AG04450 (cell line): Measurements from ENCODE around the gene KLRC3. TPM values are rescaled to one million over a fixed set of nuclear protein-coding genes. Genes with fewer than 3 reads are reported as not detected.
"Not testable (repeated sequence)": the region's sequence is repeated elsewhere in the genome, so short reads cannot be mapped to it uniquely, and the experiment has no call there.

ENCODE experiments used
- CTCF ChIA-PET: fragments of 300-600, 350-600 bp; formaldehyde crosslinking; extraction: SDS; loops from one replicate; lab custom pipeline; 2022; ENCODE audit warnings: antibody characterized with exemption, inconsistent platforms; lab: Charles Lee
- POLR2A ChIA-PET: fragments of 350-600 bp; formaldehyde crosslinking; extraction: SDS; loops from one replicate; lab custom pipeline; 2021; ENCODE audit warnings: antibody characterized with exemption, inconsistent platforms; lab: Yijun Ruan, JAX
- DNase-seq: peaks from one replicate; pipeline ENCODE4 v3.0.0-alpha.2; 2011; ENCODE audit warnings: low read depth, low spot score
- H3K27ac ChIP-seq: one replicate; pipeline ENCODE4 v1.5.1; 2012; ENCODE audit warnings: low read depth, low read length, control low read depth
- H3K27me3 ChIP-seq: one replicate; pipeline ENCODE4 v1.6.0; 2012; ENCODE audit warnings: low read length; ENCODE audit not compliant: control insufficient read depth, insufficient read depth
- H3K4me3 ChIP-seq: 2 replicates; pipeline ENCODE4 v1.5.1; 2011; ENCODE audit warnings: mild to moderate bottlenecking, low read depth, low read length, control low read depth
- H3K9me3 ChIP-seq: 2 replicates; pipeline ENCODE4 v1.5.1; 2012; ENCODE audit warnings: low read length; ENCODE audit not compliant: control insufficient read depth, insufficient read depth
- polyA plus RNA-seq: library from polyadenylated mRNA; depleted of rRNA; stranded (reverse); fragments of >200 nt; gene quantifications from 2 replicates; pipeline ENCODE4 v1.2.3, GENCODE V29; 2011
- TF ChIP-seq, protein P1 (sequence below): IDR thresholded peaks from 2 replicates; pipeline ENCODE4 v1.5.1; 2011; ENCODE audit warnings: low read depth, low read length, control low read depth, inconsistent platforms

Gene KLRC3
- polyA plus RNA-seq, 1 experiment, result not detected

DNA sequence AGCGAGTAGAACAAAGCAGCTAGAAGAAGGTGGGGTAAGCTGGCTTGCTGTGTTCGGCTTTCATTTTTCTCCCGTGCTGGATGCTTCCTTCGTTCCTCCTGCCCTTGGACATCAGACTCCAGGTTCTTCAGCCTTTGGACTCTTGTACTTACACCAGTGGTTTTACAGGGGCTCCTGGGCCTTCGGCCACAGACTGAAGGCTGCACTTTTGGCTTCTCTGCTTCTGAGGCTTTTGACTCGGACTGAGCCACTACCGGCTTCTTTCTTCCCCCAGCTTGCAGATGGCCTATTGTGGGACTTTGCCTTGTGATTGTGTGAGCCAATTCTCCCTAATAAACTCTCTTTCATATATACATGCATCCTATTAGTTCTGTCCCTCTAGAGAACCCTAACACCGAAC, 5.5 kb upstream of the KLRC3 start:
- H3K27me3 ChIP-seq, H3K9me3 ChIP-seq, H3K4me3 ChIP-seq, CTCF ChIA-PET, POLR2A ChIA-PET, H3K27ac ChIP-seq, DNase-seq: not testable (repeated sequence)

DNA sequence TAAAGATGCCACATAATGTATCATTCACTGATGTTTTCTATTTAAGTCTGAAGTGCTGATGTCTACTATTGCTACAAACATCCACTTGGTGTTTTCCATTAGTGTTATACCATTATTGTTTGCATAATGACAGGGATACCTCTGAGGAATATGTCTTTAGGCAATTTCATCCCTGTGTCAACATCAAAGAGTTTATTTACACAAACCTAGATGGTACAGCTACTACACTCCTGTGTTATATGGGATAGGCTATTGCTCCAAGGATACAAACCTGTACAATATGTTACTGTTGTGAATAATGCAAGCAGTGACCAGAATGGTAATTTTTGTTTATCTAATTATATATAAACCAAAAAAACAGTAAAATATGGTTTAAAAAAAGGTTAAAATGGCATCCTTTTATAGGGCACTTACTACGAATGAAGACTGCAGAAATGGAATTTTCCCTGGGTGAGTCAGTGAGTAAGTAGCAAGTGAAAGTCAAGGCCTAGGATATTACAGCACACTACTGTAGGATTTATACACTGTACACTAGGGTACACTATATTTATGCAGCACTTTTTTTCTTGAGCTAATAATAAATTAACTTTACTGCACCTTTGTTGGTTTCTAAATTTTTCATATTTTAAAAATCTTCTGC, 4.0 kb upstream of the KLRC3 start:
- H3K9me3 ChIP-seq, DNase-seq, H3K27me3 ChIP-seq, H3K27ac ChIP-seq, CTCF ChIA-PET, POLR2A ChIA-PET, H3K4me3 ChIP-seq: not testable (repeated sequence)

DNA sequence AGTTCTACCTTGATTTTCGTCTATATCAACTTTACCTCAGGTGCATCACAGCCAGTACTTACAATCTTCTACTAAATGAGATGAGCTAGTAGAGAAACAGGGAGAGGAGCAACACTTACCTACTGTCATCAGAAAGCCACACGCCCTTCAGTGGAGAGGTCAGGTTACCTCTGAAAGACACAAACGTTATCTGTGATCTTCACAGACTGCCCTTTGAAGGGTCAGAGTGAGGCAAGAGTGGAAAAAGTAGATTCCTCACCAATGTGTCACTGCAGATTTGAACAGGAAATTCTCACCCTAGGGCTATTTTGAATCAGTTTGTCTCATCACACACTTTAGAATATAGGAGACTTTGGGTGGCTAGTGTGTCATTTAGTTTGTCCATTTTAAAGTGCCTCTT, 1.8 kb upstream of the KLRC3 start:
- POLR2A ChIA-PET, H3K27me3 ChIP-seq, CTCF ChIA-PET, DNase-seq, H3K9me3 ChIP-seq, H3K4me3 ChIP-seq, H3K27ac ChIP-seq: not testable (repeated sequence)

DNA sequence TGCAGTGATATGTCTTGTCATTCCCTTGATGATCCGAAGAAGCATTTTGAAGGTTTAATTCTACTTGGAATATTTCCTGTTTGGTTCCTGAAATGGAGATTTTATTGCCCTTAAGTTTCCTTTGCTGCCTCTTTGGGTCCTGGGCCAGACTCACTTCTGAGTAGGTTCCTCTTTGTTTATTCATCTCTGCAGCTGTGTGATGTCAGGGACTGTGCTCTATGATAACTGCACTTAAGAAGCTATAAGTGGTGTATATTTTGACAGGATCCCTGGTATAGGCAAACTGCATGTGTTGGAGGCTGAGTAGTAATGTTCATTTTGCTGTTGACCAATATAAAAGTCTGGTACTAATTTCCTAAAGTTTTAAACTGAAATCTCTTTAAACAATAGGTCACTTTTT, 11.0 kb downstream of the KLRC3 start, which contains the start of gene KLRC4:
KLRC4 (minus strand) TSS at position 366 of the 400 bp plus-strand sequence; CDS start at position 184, 182 bp downstream.
- ChIA-PET POLR2A (no interaction called here), CTCF (no interaction called here)
- TF ChIP-seq, protein P1, sequence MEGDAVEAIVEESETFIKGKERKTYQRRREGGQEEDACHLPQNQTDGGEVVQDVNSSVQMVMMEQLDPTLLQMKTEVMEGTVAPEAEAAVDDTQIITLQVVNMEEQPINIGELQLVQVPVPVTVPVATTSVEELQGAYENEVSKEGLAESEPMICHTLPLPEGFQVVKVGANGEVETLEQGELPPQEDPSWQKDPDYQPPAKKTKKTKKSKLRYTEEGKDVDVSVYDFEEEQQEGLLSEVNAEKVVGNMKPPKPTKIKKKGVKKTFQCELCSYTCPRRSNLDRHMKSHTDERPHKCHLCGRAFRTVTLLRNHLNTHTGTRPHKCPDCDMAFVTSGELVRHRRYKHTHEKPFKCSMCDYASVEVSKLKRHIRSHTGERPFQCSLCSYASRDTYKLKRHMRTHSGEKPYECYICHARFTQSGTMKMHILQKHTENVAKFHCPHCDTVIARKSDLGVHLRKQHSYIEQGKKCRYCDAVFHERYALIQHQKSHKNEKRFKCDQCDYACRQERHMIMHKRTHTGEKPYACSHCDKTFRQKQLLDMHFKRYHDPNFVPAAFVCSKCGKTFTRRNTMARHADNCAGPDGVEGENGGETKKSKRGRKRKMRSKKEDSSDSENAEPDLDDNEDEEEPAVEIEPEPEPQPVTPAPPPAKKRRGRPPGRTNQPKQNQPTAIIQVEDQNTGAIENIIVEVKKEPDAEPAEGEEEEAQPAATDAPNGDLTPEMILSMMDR, result no peak
- Histone ChIP-seq H3K27me3 (no peaks in the 10 kb centered on the region), H3K9me3 (no peaks in the 10 kb centered on the region), H3K4me3 (no peak within 1 kb of the TSS), H3K27ac (no peak within 1 kb of the TSS)
- DNase-seq, result no peak

GRCh38 chr12:10408842-10409241, 11.6 kb downstream of the KLRC3 start:
- Histone ChIP-seq H3K9me3 (no peaks in the 10 kb centered on the region), H3K27ac (no peak overlapping the region), H3K27me3 (no peaks in the 10 kb centered on the region), H3K4me3 (no peak overlapping the region)
- TF ChIP-seq, protein P1, result no peak
- ChIA-PET CTCF (no interaction called here), POLR2A (no interaction called here)
- DNase-seq, result no peak

- no peak overlapping the region for H3K4me3 ChIP-seq
- H3K27me3 ChIP-seq, result no peaks in the 10 kb centered on the region
- DNase-seq, result no peak
- H3K9me3 ChIP-seq, result no peaks in the 10 kb centered on the region
- ChIA-PET POLR2A (no interaction called here), CTCF (no interaction called here)
- TF ChIP-seq, protein P1, result no peak
- no peak overlapping the region for H3K27ac ChIP-seq
Measured at GRCh38 chr12:10406725-10407124, 13.7 kb downstream of the KLRC3 start.
